IMR-90 (cell line): ENCODE results near the gene LHPP. TPM values are rescaled to one million over a fixed set of nuclear protein-coding genes. Genes with fewer than 3 reads are reported as not detected.

ENCODE experiments used
- ATAC-seq: fragments of 200-7000 bp; cut with Tn5 transposase; 2 replicates; pipeline ENCODE4 v1.9.1; 2020; ENCODE audit warnings: low read depth, mild to moderate bottlenecking, moderate library complexity
- BruUV-seq: library from RNA; stranded (reverse); fragments of 400-500 nt; replicated peaks from 2 replicates; lab custom pipeline; 2021; lab: Mats Ljungman, UMichigan
- CTCF ChIA-PET: fragments of 300-600 bp; formaldehyde crosslinking; extraction: SDS; loops from one replicate; lab custom pipeline; 2021; ENCODE audit warnings: antibody characterized with exemption; lab: Yijun Ruan, JAX
- POLR2A ChIA-PET: fragments of 300-600 bp; sonication (Branson Sonifier 250); formaldehyde crosslinking; loops from one replicate; lab custom pipeline; 2022; ENCODE audit warnings: antibody characterized with exemption; ENCODE audit not compliant: unreplicated experiment; lab: Charles Lee
- DNase-seq: peaks from one replicate; pipeline ENCODE4 v3.0.0; 2013
- H2AFZ ChIP-seq: replicated peaks from 2 replicates; pipeline ENCODE3; 2013; ENCODE audit warnings: low read length, mild to moderate bottlenecking; ENCODE audit not compliant: poor library complexity
- H2AK5ac ChIP-seq: 2 replicates; pipeline ENCODE4 v1.6.1; 2013; ENCODE audit warnings: low read depth, low read length, inconsistent platforms
- H2AK9ac ChIP-seq: replicated peaks from 2 replicates; pipeline ENCODE3; 2013; ENCODE audit warnings: mild to moderate bottlenecking, low read depth, low read length, moderate library complexity; ENCODE audit not compliant: poor library complexity
- H2BK120ac ChIP-seq: 2 replicates; pipeline ENCODE4 v1.6.1; 2013; ENCODE audit warnings: low read depth, low read length, inconsistent platforms
- H2BK15ac ChIP-seq: 3 replicates; pipeline ENCODE4 v1.6.1; 2013; ENCODE audit warnings: low read depth, low read length, inconsistent platforms
- H2BK20ac ChIP-seq: 2 replicates; pipeline ENCODE4 v1.6.1; 2013; ENCODE audit warnings: low read depth, mild to moderate bottlenecking, inconsistent platforms, low read length, moderate library complexity
- H2BK5ac ChIP-seq: 2 replicates; pipeline ENCODE4 v1.6.1; 2013; ENCODE audit warnings: mild to moderate bottlenecking, low read depth, low read length, inconsistent platforms; ENCODE audit not compliant: poor library complexity, severe bottlenecking
- H3K14ac ChIP-seq: replicated peaks from 2 replicates; pipeline ENCODE4 v1.6.1; 2013; ENCODE audit warnings: low read depth, low read length, inconsistent platforms
- H3K18ac ChIP-seq: 2 replicates; pipeline ENCODE4 v1.6.1; 2013; ENCODE audit warnings: low read depth, low read length, control low read depth
- H3K23ac ChIP-seq: 2 replicates; pipeline ENCODE4 v1.6.1; 2013; ENCODE audit warnings: low read depth, low read length, inconsistent platforms
- H3K27ac ChIP-seq: 2 replicates; pipeline ENCODE4 v1.5.1; 2013; ENCODE audit warnings: mild to moderate bottlenecking, control low read depth, low read length; ENCODE audit not compliant: insufficient read depth
- H3K27me3 ChIP-seq: 2 replicates; pipeline ENCODE4 v1.6.1; 2013; ENCODE audit warnings: low read length; ENCODE audit not compliant: control insufficient read depth, insufficient read depth
- H3K36me3 ChIP-seq: 2 replicates; pipeline ENCODE4 v1.6.1; 2013; ENCODE audit warnings: low read length, mixed read lengths; ENCODE audit not compliant: control insufficient read depth, insufficient read depth
- H3K4ac ChIP-seq: 2 replicates; pipeline ENCODE4 v1.6.1; 2013; ENCODE audit warnings: low read depth, low read length, inconsistent platforms
- H3K4me1 ChIP-seq: 2 replicates; pipeline ENCODE4 v1.6.1; 2013; ENCODE audit warnings: low read length, mixed read lengths; ENCODE audit not compliant: control insufficient read depth, insufficient read depth
- H3K4me2 ChIP-seq: 2 replicates; pipeline ENCODE4 v1.6.1; 2013; ENCODE audit warnings: low read depth, mild to moderate bottlenecking, control low read depth, low read length, moderate library complexity
- H3K4me3 ChIP-seq: 2 replicates; pipeline ENCODE4 v1.5.1; 2013; ENCODE audit warnings: low read depth, mild to moderate bottlenecking, control low read depth, low read length, moderate library complexity; ENCODE audit not compliant: insufficient read depth
- H3K56ac ChIP-seq: 2 replicates; pipeline ENCODE4 v1.6.1; 2013; ENCODE audit warnings: low read length, inconsistent platforms; ENCODE audit not compliant: insufficient read depth; ENCODE audit errors: extremely low read depth
- H3K79me1 ChIP-seq, 2 experiments: 2 replicates each; pipeline ENCODE4 v1.6.1; 2013; ENCODE audit warnings: low read length in 2 of 2, inconsistent platforms in 1 of 2, low read depth in 1 of 2
- H3K9ac ChIP-seq: 2 replicates; pipeline ENCODE4 v1.6.1; 2013; ENCODE audit warnings: low read depth, low read length, control low read depth
- H3K9me1 ChIP-seq: 2 replicates; pipeline ENCODE4 v1.6.1; 2013; ENCODE audit warnings: low read length, inconsistent platforms; ENCODE audit not compliant: insufficient read depth
- H3K9me3 ChIP-seq: 2 replicates; pipeline ENCODE4 v1.6.1; 2013; ENCODE audit warnings: low read length; ENCODE audit not compliant: control insufficient read depth, insufficient read depth
- H4K20me1 ChIP-seq: 2 replicates; pipeline ENCODE4 v1.6.1; 2013; ENCODE audit warnings: low read length, inconsistent platforms; ENCODE audit not compliant: insufficient read depth
- H4K5ac ChIP-seq: 2 replicates; pipeline ENCODE4 v1.6.1; 2013; ENCODE audit warnings: mild to moderate bottlenecking, low read depth, low read length, control low read depth
- H4K8ac ChIP-seq, 2 experiments: 2 replicates each; pipeline ENCODE4 v1.6.1; 2013; ENCODE audit warnings: low read depth in 2 of 2, low read length in 2 of 2, control low read depth in 1 of 2, inconsistent platforms in 1 of 2
- H4K91ac ChIP-seq: 2 replicates; pipeline ENCODE4 v1.6.1; 2013; ENCODE audit warnings: low read depth, low read length, inconsistent platforms; ENCODE audit not compliant: insufficient read depth
- BHLHE40 ChIP-seq: fragments of 150-350 bp; IDR thresholded peaks from 2 replicates; pipeline ENCODE4 v1.6.1; 2016; ENCODE audit warnings: mild to moderate bottlenecking, low read depth, low read length
- CEBPB ChIP-seq: IDR thresholded peaks from 2 replicates; pipeline ENCODE4 v1.6.1; 2012; ENCODE audit warnings: low read depth, low read length, improper control_type of control experiment
- CHD1 ChIP-seq: IDR thresholded peaks from 2 replicates; pipeline ENCODE4 v1.6.1; 2012; ENCODE audit warnings: low read depth, low read length, improper control_type of control experiment
- FOS ChIP-seq: fragments of 150-350 bp; IDR thresholded peaks from 2 replicates; pipeline ENCODE4 v1.6.1; 2016; ENCODE audit warnings: low read depth, low read length
- NFE2L2 ChIP-seq: fragments of 150-350 bp; IDR thresholded peaks from 2 replicates; pipeline ENCODE4 v1.6.1; 2016; ENCODE audit warnings: low read depth, mild to moderate bottlenecking, low read length
- POLR2A ChIP-seq: IDR thresholded peaks from 2 replicates; pipeline ENCODE4 v1.6.1; 2012; ENCODE audit warnings: mild to moderate bottlenecking, low read depth, low read length
- RCOR1 ChIP-seq: IDR thresholded peaks from 2 replicates; pipeline ENCODE4 v1.6.1; 2012; ENCODE audit warnings: mild to moderate bottlenecking, low read length, improper control_type of control experiment; ENCODE audit not compliant: insufficient replicate concordance
- RFX5 ChIP-seq: IDR thresholded peaks from 2 replicates; pipeline ENCODE4 v1.8.0; 2012; ENCODE audit warnings: low read depth, mild to moderate bottlenecking, low read length, moderate library complexity
- WGBS, 2 experiments: methylation state at CpG; one replicate each; pipeline versions ENCODE4 v1.1.5 to v1.1.7; 2013; ENCODE audit warnings: missing lambda C conversion rate in 2 of 2; ENCODE audit not compliant: insufficient read length in 1 of 2; ENCODE audit errors: extremely low coverage in 2 of 2; 5-methylcytosine and 5-hydroxymethylcytosine counted together
- dilution Hi-C: fragments of 300-500 bp; cut with HindIII; formaldehyde crosslinking; loops from one replicate; pipeline ENCODE4 v1.14.3; 2018; ENCODE audit warnings: low sequenced_read_pairs; ENCODE audit not compliant: unreplicated experiment
- in situ Hi-C: fragments of 300-500 bp; cut with MboI; formaldehyde crosslinking; loops from 3 replicates; pipeline ENCODE4 v1.14.3; 2019; ENCODE audit warnings: low sequenced_read_pairs, inconsistent platforms, mixed read lengths
- intact Hi-C: fragments of 100-400 bp; cut with micrococcal nuclease; formaldehyde crosslinking; loops from 2 replicates; pipeline ENCODE4 v1.10.0; 2022
- polyA plus RNA-seq, 3 experiments: library from polyadenylated mRNA; depleted of rRNA; stranded (reverse); fragments of >200 nt; gene quantifications; 2 replicates each; pipeline ENCODE4 v1.2.3, GENCODE V29; 2012; ENCODE audit warnings: low replicate concordance in 1 of 3
- total RNA-seq: library from RNA; depleted of rRNA; stranded (reverse); fragments of >200 nt; gene quantifications from 2 replicates; pipeline ENCODE4 v1.2.3, GENCODE V29; 2012
- TF ChIP-seq, protein P1 (sequence below): fragments of 150-350 bp; IDR thresholded peaks from 2 replicates; pipeline ENCODE4 v1.6.1; 2017; ENCODE audit warnings: mild to moderate bottlenecking, antibody characterized with exemption, low read length, low read depth
- TF ChIP-seq, protein P2 (sequence below): conservative IDR thresholded peaks from 2 replicates; pipeline ENCODE4 v1.5.1; 2012; ENCODE audit warnings: mild to moderate bottlenecking, low read depth, low read length, improper control_type of control experiment
- TF ChIP-seq, protein P3 (sequence below): fragments of 150-350 bp; IDR thresholded peaks from 2 replicates; pipeline ENCODE4 v1.6.1; 2016; ENCODE audit warnings: low read depth, mild to moderate bottlenecking, low read length, moderate library complexity, borderline replicate concordance

The LHPP gene
- total and polyA plus RNA-seq, 2 of the 4 experiments (the other 2 are of a cell fraction): 2.7 to 8.3 TPM

DNA sequence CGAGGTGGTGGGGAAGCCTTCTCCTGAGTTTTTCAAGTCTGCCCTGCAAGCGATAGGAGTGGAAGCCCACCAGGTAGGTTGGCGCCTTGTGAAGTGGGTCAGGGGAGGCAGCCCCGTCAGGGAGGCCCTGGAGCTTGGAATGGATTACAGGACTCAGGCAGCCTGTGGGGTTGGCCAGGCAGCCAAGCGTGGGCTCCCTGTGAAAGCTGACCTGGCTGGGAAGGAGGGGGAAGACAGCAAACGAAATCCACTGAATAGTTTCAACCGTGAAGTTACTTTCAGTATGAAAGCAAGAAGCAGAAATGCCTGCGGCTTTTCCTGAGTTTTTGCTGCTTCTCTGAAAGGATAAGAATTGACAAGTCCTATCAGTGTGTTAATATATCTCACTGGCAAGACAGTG, 36.4 kb downstream of the LHPP start:
- Histone ChIP-seq H3K4me1 (no peaks in the 10 kb centered on the region), H2BK120ac (no peak overlapping the region), H3K23ac (no peak overlapping the region), H3K18ac (no peak overlapping the region), H3K56ac (no peak overlapping the region), H2BK20ac (no peak overlapping the region), H3K4me3 (no peak overlapping the region), H3K4me2 (no peak overlapping the region), H3K9me3 (0 out of 2 replicates have a peak, but pooled peaks cover 2% of the 10 kb centered on the region), H3K9ac (no peak overlapping the region), H3K9me1 (no peaks in the 10 kb centered on the region), H4K20me1 (no peaks in the 10 kb centered on the region), H2AFZ (no peak overlapping the region), H4K91ac (no peak overlapping the region), H3K27ac (no peak overlapping the region), H3K79me1 (no peaks in the 10 kb centered on the region), H2AK5ac (no peak overlapping the region), H3K14ac (no peak overlapping the region), H3K36me3 (no peaks in the 10 kb centered on the region), H2BK5ac (no peak overlapping the region), H3K4ac (no peak overlapping the region), H3K27me3 (no peaks in the 10 kb centered on the region), H4K8ac (no peak overlapping the region), H2AK9ac (no peak overlapping the region), H2BK15ac (no peak overlapping the region), H4K5ac (no peak overlapping the region)
- TF ChIP-seq, protein P1, sequence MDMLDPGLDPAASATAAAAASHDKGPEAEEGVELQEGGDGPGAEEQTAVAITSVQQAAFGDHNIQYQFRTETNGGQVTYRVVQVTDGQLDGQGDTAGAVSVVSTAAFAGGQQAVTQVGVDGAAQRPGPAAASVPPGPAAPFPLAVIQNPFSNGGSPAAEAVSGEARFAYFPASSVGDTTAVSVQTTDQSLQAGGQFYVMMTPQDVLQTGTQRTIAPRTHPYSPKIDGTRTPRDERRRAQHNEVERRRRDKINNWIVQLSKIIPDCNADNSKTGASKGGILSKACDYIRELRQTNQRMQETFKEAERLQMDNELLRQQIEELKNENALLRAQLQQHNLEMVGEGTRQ: no peak
- TF ChIP-seq CHD1: no peak
- TF ChIP-seq RFX5: no peak
- no peak for TF ChIP-seq CEBPB
- TF ChIP-seq FOS: no peak
- TF ChIP-seq POLR2A: no peak
- TF ChIP-seq, protein P2, sequence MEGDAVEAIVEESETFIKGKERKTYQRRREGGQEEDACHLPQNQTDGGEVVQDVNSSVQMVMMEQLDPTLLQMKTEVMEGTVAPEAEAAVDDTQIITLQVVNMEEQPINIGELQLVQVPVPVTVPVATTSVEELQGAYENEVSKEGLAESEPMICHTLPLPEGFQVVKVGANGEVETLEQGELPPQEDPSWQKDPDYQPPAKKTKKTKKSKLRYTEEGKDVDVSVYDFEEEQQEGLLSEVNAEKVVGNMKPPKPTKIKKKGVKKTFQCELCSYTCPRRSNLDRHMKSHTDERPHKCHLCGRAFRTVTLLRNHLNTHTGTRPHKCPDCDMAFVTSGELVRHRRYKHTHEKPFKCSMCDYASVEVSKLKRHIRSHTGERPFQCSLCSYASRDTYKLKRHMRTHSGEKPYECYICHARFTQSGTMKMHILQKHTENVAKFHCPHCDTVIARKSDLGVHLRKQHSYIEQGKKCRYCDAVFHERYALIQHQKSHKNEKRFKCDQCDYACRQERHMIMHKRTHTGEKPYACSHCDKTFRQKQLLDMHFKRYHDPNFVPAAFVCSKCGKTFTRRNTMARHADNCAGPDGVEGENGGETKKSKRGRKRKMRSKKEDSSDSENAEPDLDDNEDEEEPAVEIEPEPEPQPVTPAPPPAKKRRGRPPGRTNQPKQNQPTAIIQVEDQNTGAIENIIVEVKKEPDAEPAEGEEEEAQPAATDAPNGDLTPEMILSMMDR: no peak
- TF ChIP-seq NFE2L2: no peak
- no peak for TF ChIP-seq RCOR1
- TF ChIP-seq, protein P3, sequence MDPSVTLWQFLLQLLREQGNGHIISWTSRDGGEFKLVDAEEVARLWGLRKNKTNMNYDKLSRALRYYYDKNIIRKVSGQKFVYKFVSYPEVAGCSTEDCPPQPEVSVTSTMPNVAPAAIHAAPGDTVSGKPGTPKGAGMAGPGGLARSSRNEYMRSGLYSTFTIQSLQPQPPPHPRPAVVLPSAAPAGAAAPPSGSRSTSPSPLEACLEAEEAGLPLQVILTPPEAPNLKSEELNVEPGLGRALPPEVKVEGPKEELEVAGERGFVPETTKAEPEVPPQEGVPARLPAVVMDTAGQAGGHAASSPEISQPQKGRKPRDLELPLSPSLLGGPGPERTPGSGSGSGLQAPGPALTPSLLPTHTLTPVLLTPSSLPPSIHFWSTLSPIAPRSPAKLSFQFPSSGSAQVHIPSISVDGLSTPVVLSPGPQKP: no peak
- no peak for TF ChIP-seq BHLHE40
- ChIA-PET CTCF (no interaction called here), POLR2A (no interaction called here)
- WGBS, 2 experiments: 60% methylated on average over 3 of the region's 8 CpGs; no CpG with 5 or more reads in 1 of the 2 experiments
- dilution Hi-C loops (no loop called here), in situ Hi-C loops (no loop called here), intact Hi-C loops (no loop called here)
- DNase-seq: no peak
- ATAC-seq: no peak
- BruUV-seq: no TSS peak
